ENCODE measurements around the gene MCOLN1. TPM values are rescaled to one million over a fixed set of nuclear protein-coding genes. Genes with fewer than 3 reads are reported as not detected.

MCOLN1 gene
- total RNA-seq, 1 experiment from 2014 or later = 15.7 TPM

- H2BK15ac ChIP-seq (ENCODE audit: low read depth, low read length) = no peak overlapping the region
- no peaks in the 10 kb centered on the region for H4K20me1 ChIP-seq (ENCODE audit: control insufficient read depth, insufficient read depth, insufficient read length)
- peaks cover 14 to 24% of the 10 kb centered on the region in 2 experiments for H3K4me1 Mint-ChIP-seq
- no peak overlapping the region for H3K27ac ChIP-seq (ENCODE audit: insufficient read length, low read depth, low read length)
- no CpG with 5 or more reads among the region's 9 CpGs for WGBS (ENCODE audit: extremely low coverage, insufficient read length, low lambda C conversion rate)
- no peak overlapping the region for H3K18ac ChIP-seq (ENCODE audit: insufficient read length, low read depth, low read length)
- peaks cover 4% of the 10 kb centered on the region for H3K23me2 ChIP-seq (ENCODE audit: insufficient read length, low read depth, low read length, poor library complexity, severe bottlenecking)
- DNase-seq = no peak
- no peak overlapping the region for H2BK20ac ChIP-seq (ENCODE audit: low read depth, low read length, poor library complexity, severe bottlenecking)
- no peak overlapping the region for H4K8ac ChIP-seq (replicated peaks; ENCODE audit: insufficient read length, low read depth, low read length)
- H3K14ac ChIP-seq (ENCODE audit: insufficient read depth, low read length) = no peak overlapping the region
- no peak overlapping the region for H2BK120ac ChIP-seq (ENCODE audit: low read depth, low read length, poor library complexity, severe bottlenecking)
- no peak overlapping the region for H2AK5ac ChIP-seq (ENCODE audit: insufficient read length, low read length)
- no peaks in the 10 kb centered on the region for H3K79me1 ChIP-seq (ENCODE audit: insufficient read depth, low read depth, low read length, poor library complexity, severe bottlenecking)
- H3K4me3 Mint-ChIP-seq = no peak overlapping the region
- no peak overlapping the region for H3K4ac ChIP-seq (ENCODE audit: low read depth, low read length)
- no peaks in the 10 kb centered on the region for H3K9me3 Mint-ChIP-seq
- H3K56ac ChIP-seq (ENCODE audit: insufficient read length, low read depth, low read length) = no peak overlapping the region
- H4K5ac ChIP-seq (ENCODE audit: insufficient read length, low read depth, low read length) = no peak overlapping the region
- H2BK12ac ChIP-seq (ENCODE audit: insufficient read length, low read depth, low read length) = no peak overlapping the region
- H3K23ac ChIP-seq (ENCODE audit: insufficient read length, low read depth, low read length) = no peak overlapping the region
- no peak overlapping the region for H3K27ac Mint-ChIP-seq
- H2AFZ ChIP-seq (ENCODE audit: low read length) = no peak overlapping the region
- no peaks in the 10 kb centered on the region; the same call in 1 of the 2 replicates for H3K4me1 ChIP-seq (ENCODE audit: insufficient read depth, low read length)
- H3T11ph ChIP-seq (ENCODE audit: low read length) = no peak overlapping the region
- H4K91ac ChIP-seq (ENCODE audit: insufficient read length, low read depth, low read length) = no peak overlapping the region
- no peaks in the 10 kb centered on the region for H3K27me3 Mint-ChIP-seq (ENCODE audit: low read depth)
- H3K79me2 ChIP-seq (ENCODE audit: insufficient read depth, low read length) = no peaks in the 10 kb centered on the region
- no peak overlapping the region for H2BK5ac ChIP-seq (ENCODE audit: insufficient read length, low read length)
- no peaks in the 10 kb centered on the region for H3K36me3 Mint-ChIP-seq (ENCODE audit: insufficient read depth in 1 of 3, low read depth in 3 of 3)
- no peaks in the 10 kb centered on the region for H3K9me3 ChIP-seq (ENCODE audit: control insufficient read depth, low read depth, low read length)
- no peak overlapping the region for H3K4me2 ChIP-seq (ENCODE audit: insufficient read depth, insufficient read length, low read length)
- TF ChIP-seq CTCF (conservative IDR thresholded peaks at IDR 0.05) = no peak
- no peak overlapping the region for H3K9ac ChIP-seq (ENCODE audit: extremely low read depth, insufficient read length, low read length)
- no peaks in the 10 kb centered on the region for H3K27me3 ChIP-seq (ENCODE audit: insufficient read depth, low read length)
These were observed 43.6 kb upstream of the MCOLN1 start for GRCh38 chr19:7478843-7479227.

Data from H9 (cell line).